Ovary (tissue), 9 donors: ENCODE data around the gene TNS4. TPM values are rescaled to one million over a fixed set of nuclear protein-coding genes. Genes with fewer than 3 reads are reported as not detected.

ENCODE experiments used
- DNase-seq, 5 donors: peaks; one replicate each; pipeline ENCODE4 v3.0.0-alpha.2; 2019 to 2020
- H3K27ac ChIP-seq, 2 donors: fragments of 200-600 bp; one replicate each; pipeline versions ENCODE4 v1.5.1 to v1.8.0; 2019 to 2022
- H3K27me3 ChIP-seq: fragments of 200-600 bp; one replicate; pipeline ENCODE4 v1.8.0; 2022
- H3K36me3 ChIP-seq: fragments of 200-600 bp; sonication (generic); one replicate; pipeline ENCODE4 v1.5.1; 2019
- H3K4me1 ChIP-seq: one replicate; pipeline ENCODE4 v1.8.1; 2013; ENCODE audit warnings: mild to moderate bottlenecking, moderate library complexity; ENCODE audit not compliant: insufficient read depth
- H3K4me3 ChIP-seq: fragments of 200-600 bp; sonication (generic); one replicate; pipeline ENCODE4 v1.5.1; 2017
- H3K9me3 ChIP-seq, 2 donors: fragments of 200-600 bp in 1 of 2; sonication (generic) in 1 of 2; one replicate each; pipeline versions ENCODE4 v1.5.1 to v1.8.1; 2013 to 2019; ENCODE audit warnings: mild to moderate bottlenecking in 1 of 2, moderate library complexity in 1 of 2
- CTCF ChIP-seq, 3 donors: fragments of 450-650 bp in 2 of 3; fragments of 200-600 bp in 1 of 3; IDR thresholded peaks; one replicate each; pipeline versions ENCODE4 v1.5.1 to v1.8.0; 2016 to 2022; ENCODE audit warnings: antibody characterized with exemption in 3 of 3, mild to moderate bottlenecking in 1 of 3
- EP300 ChIP-seq: sonication (generic); formaldehyde crosslinking; IDR thresholded peaks from one replicate; pipeline ENCODE4 v1.6.1; 2017; ENCODE audit warnings: antibody characterized with exemption
- POLR2A ChIP-seq: fragments of 450-650 bp; IDR thresholded peaks from one replicate; pipeline ENCODE4 v1.6.1; 2017; ENCODE audit warnings: antibody characterized with exemption, mild to moderate bottlenecking, moderate library complexity
- WGBS, 3 donors: extraction: QIAGEN DNeasy Blood & Tissue Kit in 1 of 3; methylation state at CpG; one replicate each; pipeline versions ENCODE4 v1.1.5 to v1.1.7; 2013 to 2017; 5-methylcytosine and 5-hydroxymethylcytosine counted together
- intact Hi-C, 4 donors: fragments of 100-400 bp; cut with DNase I; formaldehyde crosslinking; loops; one replicate each; pipeline versions ENCODE4 v1.11.0 to v1.15.1; 2022 to 2023
- polyA plus RNA-seq, 2 donors: library from polyadenylated mRNA; stranded (reverse); fragments of 200-250 nt in 1 of 2; fragments of 350-450 nt in 1 of 2; fragmentation: Illumina TruSeq in 1 of 2; extraction: RNeasy Lipid Tissue Mini Kit (QIAGEN cat#74804) in 1 of 2; gene quantifications; one replicate each; pipeline ENCODE4 v1.2.3, GENCODE V29; 2013 to 2014
- total RNA-seq, 7 donors: library from RNA; depleted of rRNA in 2 of 7; stranded (reverse); fragments of >200 nt in 2 of 7; fragmentation: NEBNext Ultra II Directional in 3 of 7; extraction: Animal tissue kit (Norgen Biotek cat#: 25700) in 3 of 7; gene quantifications; one replicate each; pipeline versions ENCODE4 v1.1.0 to v1.2.4, GENCODE V29; 2016 to 2023
- donor health status: DM: no; HTN: no; CAD: no; lungs with moderate emphysema.
- donor health status: DM: no; HTN: no; CAD: no.
- donor health status: Bipolar disorder and iron deficiency.
- donor health status: DM: yes; HTN: yes; CAD: no.
- donor health status: DM: no; HTN: no; CAD: no.
- donor health status: DM: yes; HTN: yes; CAD: no.

Gene TNS4
- total and polyA plus RNA-seq, 9 donors: 0.13 to 6.2 (median 0.54) TPM; not detected in 5

GRCh38 chr17:40433551-40434415 is 67.6 kb downstream of the TNS4 start:
- no peaks in the 10 kb centered on the region for H3K4me1 ChIP-seq
- peak in 2 of 3 donors; percentile 8 to 20 for TF ChIP-seq CTCF (IDR thresholded peaks at IDR 0.05)
- TF ChIP-seq EP300: no peak
- no peak for TF ChIP-seq POLR2A
- no peaks in the 10 kb centered on the region for H3K9me3 ChIP-seq
- intact Hi-C loops: loop anchor here in 2 of 4 donors (5.0 to 10.0 kb wide), 2 partner anchors 64 to 69 kb away; partner anchors contain the start of gene GJD3 (in 1 of the 2)
- no peaks in the 10 kb centered on the region for H3K36me3 ChIP-seq
- no peaks in the 10 kb centered on the region for H3K27me3 ChIP-seq
- H3K27ac ChIP-seq: no peak overlapping the region
- 87 to 89% (median 88%) methylated on average over 6 of the region's 6 CpGs for WGBS, 3 donors
- DNase-seq: no peak
- no peak overlapping the region for H3K4me3 ChIP-seq

DNA sequence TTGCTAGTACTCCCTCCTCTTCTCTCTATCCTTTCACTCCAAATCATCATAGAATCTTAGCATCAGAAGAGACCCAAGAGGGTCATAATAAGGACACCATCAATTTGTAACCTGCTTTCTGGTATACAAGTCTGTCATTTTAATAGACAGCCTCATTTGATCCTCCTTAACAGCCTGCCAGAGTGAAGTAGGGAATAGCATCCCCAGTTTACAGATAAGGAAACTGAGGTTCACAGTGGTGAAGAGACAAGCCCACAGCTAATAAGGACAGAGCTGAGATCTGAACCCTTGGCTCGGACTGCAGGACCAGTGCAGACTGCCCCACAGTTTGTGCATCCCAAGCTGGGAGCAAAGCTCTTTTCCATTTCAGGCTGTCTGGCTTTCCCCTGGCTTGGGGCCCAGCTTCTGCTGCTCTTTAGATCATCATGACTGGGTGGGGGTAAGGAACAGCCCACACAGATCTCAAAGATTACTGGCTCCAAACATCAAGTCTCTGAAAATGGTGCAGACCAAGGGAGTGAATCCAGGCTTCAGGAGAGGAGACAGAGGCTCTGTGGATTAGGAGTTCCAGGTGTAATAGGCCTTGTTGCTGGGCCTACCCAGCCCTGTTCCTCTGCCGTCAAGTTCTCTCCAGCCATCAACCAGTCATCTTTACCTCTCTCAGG is 68.4 kb downstream of the TNS4 start:
- no peaks in the 10 kb centered on the region for H3K36me3 ChIP-seq
- WGBS, 3 donors: 29 to 70% (median 69%) methylated on average over 2 of the region's 2 CpGs
- no peaks in the 10 kb centered on the region for H3K9me3 ChIP-seq
- intact Hi-C loops: loop anchor here in 2 of 4 donors (5.0 to 10.0 kb wide), 2 partner anchors 64 to 68 kb away; partner anchors contain the start of gene GJD3 (in 1 of the 2)
- no peak overlapping the region for H3K4me3 ChIP-seq
- H3K27me3 ChIP-seq: no peaks in the 10 kb centered on the region
- peak in 1 of 5 donors; percentile 23 for DNase-seq
- no peak overlapping the region for H3K27ac ChIP-seq
- TF ChIP-seq CTCF (IDR thresholded peaks at IDR 0.05) (no peak), POLR2A (no peak), EP300 (no peak)
- no peaks in the 10 kb centered on the region for H3K4me1 ChIP-seq

- no peaks in the 10 kb centered on the region for H3K4me1 ChIP-seq
- H3K27ac ChIP-seq: no peak overlapping the region
- 91 to 98% (median 96%) methylated on average over 3 of the region's 3 CpGs for whole genome bisulfite sequencing, 3 donors
- H3K9me3 ChIP-seq: no peaks in the 10 kb centered on the region
- no peaks in the 10 kb centered on the region for H3K27me3 ChIP-seq
- TF ChIP-seq EP300: no peak
- no peak for TF ChIP-seq CTCF (IDR thresholded peaks at IDR 0.05)
- TF ChIP-seq POLR2A: no peak
- H3K36me3 ChIP-seq: no peaks in the 10 kb centered on the region
- H3K4me3 ChIP-seq: no peak overlapping the region
- intact Hi-C loops: loop anchor here in 2 of 4 donors (5.0 to 10.0 kb wide), 2 partner anchors 66 kb away; partner anchors contain the start of gene GJD3 (in 1 of the 2)
- peak in 2 of 5 donors; percentile 4 for DNase-seq
Measured at GRCh38 chr17:40431231-40431602, 70.2 kb downstream of the TNS4 start.
